ENCODE measurements around the gene MPLKIP.

The MPLKIP gene

DNA sequence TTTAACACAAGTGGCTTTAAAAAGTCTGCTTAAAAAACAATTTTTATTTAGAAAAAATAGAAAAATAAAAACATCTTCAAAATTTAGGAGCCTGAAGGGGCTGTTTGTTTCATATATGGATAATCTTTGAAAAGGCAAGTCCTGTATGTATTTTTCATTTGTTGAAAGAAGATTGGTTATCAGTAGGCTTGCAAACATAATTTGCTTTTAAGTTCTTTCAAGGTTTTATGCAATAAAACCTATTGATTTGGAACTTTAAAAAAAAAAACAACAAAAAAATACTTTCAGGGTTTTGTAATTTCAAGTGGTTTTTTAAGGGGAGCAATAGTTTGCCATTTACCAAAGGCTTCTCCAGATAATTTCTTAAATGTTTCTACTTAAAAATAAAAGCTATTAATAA, 35.6 kb downstream of the MPLKIP start:
- ChIA-PET CTCF (interaction anchor here (1.3 to 1.7 kb wide), 3 partner anchors 36 to 47 kb away, joined by 3 to 5 read pairs (median 3); partner anchors contain the start of genes MPLKIP and SUGCT), POLR2A (no interaction called here)

GRCh38 chr7:40097728-40098127, 36.7 kb downstream of the MPLKIP start:
- CTCF ChIA-PET: interaction anchor here (1.3 to 1.7 kb wide), 3 partner anchors 37 to 45 kb away, joined by 3 to 5 read pairs (median 3); partner anchors contain the start of genes MPLKIP and SUGCT

More for the DNA sequence above, 35.6 kb downstream of the MPLKIP start:
- TF ChIP-seq, protein P1, sequence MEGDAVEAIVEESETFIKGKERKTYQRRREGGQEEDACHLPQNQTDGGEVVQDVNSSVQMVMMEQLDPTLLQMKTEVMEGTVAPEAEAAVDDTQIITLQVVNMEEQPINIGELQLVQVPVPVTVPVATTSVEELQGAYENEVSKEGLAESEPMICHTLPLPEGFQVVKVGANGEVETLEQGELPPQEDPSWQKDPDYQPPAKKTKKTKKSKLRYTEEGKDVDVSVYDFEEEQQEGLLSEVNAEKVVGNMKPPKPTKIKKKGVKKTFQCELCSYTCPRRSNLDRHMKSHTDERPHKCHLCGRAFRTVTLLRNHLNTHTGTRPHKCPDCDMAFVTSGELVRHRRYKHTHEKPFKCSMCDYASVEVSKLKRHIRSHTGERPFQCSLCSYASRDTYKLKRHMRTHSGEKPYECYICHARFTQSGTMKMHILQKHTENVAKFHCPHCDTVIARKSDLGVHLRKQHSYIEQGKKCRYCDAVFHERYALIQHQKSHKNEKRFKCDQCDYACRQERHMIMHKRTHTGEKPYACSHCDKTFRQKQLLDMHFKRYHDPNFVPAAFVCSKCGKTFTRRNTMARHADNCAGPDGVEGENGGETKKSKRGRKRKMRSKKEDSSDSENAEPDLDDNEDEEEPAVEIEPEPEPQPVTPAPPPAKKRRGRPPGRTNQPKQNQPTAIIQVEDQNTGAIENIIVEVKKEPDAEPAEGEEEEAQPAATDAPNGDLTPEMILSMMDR (IDR thresholded peaks at IDR 0.05; ENCODE audit: control extremely low read depth, extremely low read depth, low read depth, missing control alignments): no peak
- DNase-seq (ENCODE audit: extremely low spot score): no peak

DNA sequence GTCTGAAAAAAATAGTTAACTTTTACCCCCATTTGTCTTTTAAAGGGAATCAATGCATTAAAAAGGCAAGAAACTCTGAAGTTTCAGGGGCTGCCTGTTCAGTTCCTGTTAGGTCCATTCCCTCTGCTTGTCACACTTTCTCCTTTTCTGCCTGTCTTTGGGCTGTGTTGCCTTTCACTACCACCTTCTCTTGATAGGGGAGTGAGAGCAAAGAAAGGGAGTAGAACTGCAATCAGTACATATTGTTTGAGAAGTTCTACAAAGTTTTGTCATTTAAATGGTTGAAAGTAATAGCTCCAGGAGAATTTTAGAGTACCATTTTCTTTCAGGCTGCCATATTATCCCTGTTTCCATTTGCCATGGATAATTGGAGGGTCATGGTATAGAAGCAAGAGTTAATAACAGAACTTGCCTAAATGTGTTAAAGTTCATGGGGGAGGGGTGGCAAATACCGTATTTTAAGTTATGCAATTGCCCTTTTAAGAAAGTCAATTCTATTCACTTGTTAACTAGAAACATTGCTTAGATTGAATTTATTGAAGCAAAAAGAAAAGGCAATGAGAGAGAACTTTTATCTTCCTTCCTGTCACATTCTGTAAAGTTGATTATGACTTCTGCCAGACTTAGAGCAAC, 38.6 kb downstream of the MPLKIP start:
- ChIA-PET CTCF (interaction anchor here (1.3 to 1.6 kb wide), 2 partner anchors 8 to 199 kb away, joined by 3 to 5 read pairs; no protein-coding TSS in a partner anchor), POLR2A (no interaction called here)
- TF ChIP-seq, protein P1 (IDR thresholded peaks at IDR 0.05; ENCODE audit: control extremely low read depth, extremely low read depth, low read depth, missing control alignments): no peak
- no peak for DNase-seq (ENCODE audit: extremely low spot score)

More at GRCh38 chr7:40097728-40098127, 36.7 kb downstream of the MPLKIP start:
- POLR2A ChIA-PET: no interaction called here
- no peak for DNase-seq (ENCODE audit: extremely low spot score)
- TF ChIP-seq, protein P1 (IDR thresholded peaks at IDR 0.05; ENCODE audit: control extremely low read depth, extremely low read depth, low read depth, missing control alignments): no peak

DNA sequence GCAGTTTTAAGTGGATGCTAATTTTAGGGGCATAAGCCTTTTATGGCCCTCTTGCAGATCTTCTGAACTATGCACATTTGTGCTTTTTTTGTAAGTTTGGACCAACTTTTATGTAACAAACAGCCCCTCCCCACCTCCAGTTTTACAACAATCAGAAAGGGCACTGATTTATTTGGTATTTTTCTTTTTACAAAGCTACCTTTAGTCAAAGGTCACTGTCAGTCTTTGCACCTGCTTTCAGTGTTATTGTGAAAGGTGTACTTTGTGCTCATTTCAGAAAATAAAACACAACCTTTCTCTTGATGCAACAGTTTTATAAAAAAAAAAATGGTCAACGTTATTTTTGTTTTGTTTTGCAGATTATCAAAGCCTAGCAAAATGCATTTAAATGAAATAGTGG, 39.2 kb downstream of the MPLKIP start:
- no peak for DNase-seq (ENCODE audit: extremely low spot score)
- ChIA-PET POLR2A (no interaction called here), CTCF (interaction anchor here (1.3 to 1.6 kb wide), 2 partner anchors 9 to 199 kb away, joined by 3 to 5 read pairs; no protein-coding TSS in a partner anchor)
- TF ChIP-seq, protein P1 (IDR thresholded peaks at IDR 0.05; ENCODE audit: control extremely low read depth, extremely low read depth, low read depth, missing control alignments): no peak

DNA sequence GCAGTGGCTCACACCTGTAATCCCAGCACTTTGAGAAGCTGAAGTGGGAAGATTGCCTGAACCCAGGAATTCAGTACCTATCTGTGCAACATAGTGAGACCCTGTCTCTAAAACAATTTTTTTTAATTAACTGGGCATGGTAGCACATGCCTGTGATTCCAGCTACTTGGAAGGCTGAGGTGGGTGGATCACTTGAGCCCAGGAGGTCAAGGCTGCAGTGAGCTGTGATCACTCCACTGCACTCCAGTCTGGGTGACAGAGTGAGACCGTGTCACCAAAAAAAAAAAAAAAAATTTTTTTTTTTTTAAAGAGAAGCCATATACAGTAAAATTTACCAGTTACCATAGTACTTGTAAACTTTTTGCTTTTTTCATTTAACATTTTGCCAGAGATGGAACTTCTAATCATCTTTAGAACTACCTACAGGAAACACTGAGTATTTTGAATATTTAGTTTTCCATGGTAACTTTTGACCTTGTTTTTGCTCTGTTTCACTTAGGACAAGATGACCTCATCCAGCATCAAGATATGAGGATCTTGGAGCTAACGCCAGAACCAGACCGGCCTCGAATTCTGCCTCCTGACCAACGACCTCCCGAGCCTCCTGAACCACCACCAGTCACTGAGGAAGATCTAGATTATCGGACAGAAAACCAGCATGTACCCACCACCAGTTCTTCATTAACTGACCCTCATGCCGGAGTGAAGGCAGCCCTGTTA, 40.6 kb downstream of the MPLKIP start:
- POLR2A ChIA-PET: no interaction called here
- CTCF ChIA-PET: interaction anchor here (1.4 kb wide), 1 partner anchor 8 kb away, joined by 3 read pairs; no protein-coding TSS in a partner anchor
- TF ChIP-seq, protein P1 (IDR thresholded peaks at IDR 0.05; ENCODE audit: control extremely low read depth, extremely low read depth, low read depth, missing control alignments): no peak
- DNase-seq (ENCODE audit: extremely low spot score): no peak

DNA sequence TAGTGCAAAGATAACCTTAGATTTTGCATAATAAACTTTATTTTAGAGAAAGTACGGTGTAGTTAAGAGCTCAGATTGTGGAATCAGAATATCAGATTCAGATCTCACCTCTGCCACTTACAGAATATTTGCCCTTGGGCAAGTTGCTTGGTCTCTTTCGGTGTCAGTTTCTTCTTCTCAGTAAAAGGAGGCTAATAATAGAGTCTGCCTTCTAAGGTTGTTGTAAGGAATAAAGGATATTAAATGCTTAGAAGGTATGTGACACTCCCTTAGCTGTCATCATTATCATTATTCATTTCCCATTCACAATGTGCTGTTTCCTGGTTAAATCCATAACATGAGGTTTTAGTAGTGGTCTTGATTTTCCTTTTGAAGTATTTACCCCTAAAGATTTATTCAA, 42.2 kb downstream of the MPLKIP start:
- TF ChIP-seq, protein P1 (IDR thresholded peaks at IDR 0.05; ENCODE audit: control extremely low read depth, extremely low read depth, low read depth, missing control alignments): no peak
- POLR2A ChIA-PET: no interaction called here
- CTCF ChIA-PET: interaction anchor here (1.1 kb wide), 1 partner anchor 40 kb away, joined by 4 read pairs; no protein-coding TSS in a partner anchor
- DNase-seq (ENCODE audit: extremely low spot score): no peak

Data from GM10248 (cell line).